ENCODE results near the gene EMID1. TPM values are rescaled to one million over a fixed set of nuclear protein-coding genes. Genes with fewer than 3 reads are reported as not detected.
A peak's percentile ranks its signal among the peaks of the same experiment; 100 is the strongest.

EMID1 gene
- total and polyA plus RNA-seq, 2 experiments from 2014 or later: 11.5 to 15.0 TPM

DNA sequence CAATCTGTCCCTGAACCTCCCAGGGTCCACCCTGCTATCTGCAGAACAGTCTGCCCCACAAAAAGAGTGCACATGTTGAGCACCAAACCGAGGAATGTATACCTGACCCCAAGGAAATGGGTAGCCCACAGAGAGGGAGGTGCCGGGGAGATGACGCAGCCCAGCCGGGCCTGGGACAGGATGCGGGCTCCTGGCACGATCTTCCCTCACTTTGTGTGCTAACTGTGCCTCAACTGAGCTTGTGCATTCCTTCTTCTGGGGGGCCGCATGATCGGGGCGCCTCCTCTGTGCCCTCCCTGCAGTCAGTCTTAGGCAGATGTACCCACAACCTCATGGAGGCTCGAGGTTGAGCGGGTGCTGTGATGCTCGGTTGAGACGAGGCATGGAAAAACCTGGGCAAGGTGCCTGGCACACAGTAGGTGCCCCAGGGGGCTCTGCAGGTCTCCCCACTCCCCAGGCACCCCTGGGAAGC, 103.1 kb downstream of the EMID1 start:
- no peak for DNase-seq (ENCODE audit: low spot score)
- peak overlapping the region; percentile 98 for H3K4me2 ChIP-seq
- TF ChIP-seq, protein P1, sequence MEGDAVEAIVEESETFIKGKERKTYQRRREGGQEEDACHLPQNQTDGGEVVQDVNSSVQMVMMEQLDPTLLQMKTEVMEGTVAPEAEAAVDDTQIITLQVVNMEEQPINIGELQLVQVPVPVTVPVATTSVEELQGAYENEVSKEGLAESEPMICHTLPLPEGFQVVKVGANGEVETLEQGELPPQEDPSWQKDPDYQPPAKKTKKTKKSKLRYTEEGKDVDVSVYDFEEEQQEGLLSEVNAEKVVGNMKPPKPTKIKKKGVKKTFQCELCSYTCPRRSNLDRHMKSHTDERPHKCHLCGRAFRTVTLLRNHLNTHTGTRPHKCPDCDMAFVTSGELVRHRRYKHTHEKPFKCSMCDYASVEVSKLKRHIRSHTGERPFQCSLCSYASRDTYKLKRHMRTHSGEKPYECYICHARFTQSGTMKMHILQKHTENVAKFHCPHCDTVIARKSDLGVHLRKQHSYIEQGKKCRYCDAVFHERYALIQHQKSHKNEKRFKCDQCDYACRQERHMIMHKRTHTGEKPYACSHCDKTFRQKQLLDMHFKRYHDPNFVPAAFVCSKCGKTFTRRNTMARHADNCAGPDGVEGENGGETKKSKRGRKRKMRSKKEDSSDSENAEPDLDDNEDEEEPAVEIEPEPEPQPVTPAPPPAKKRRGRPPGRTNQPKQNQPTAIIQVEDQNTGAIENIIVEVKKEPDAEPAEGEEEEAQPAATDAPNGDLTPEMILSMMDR (IDR thresholded peaks at IDR 0.05; ENCODE audit: poor library complexity): no peak
- TF ChIP-seq EZH2 (IDR thresholded peaks at IDR 0.05; ENCODE audit: borderline replicate concordance) (no peak), EZH2phosphoT487 (IDR thresholded peaks at IDR 0.05; ENCODE audit: low read depth, severe bottlenecking, unreplicated experiment) (no peak)
- H3K79me2 ChIP-seq: peaks cover 10% of the 10 kb centered on the region
- no peaks in the 10 kb centered on the region for H3K36me3 ChIP-seq (replicated peaks; ENCODE audit: insufficient read depth, low read depth)
- no peaks in the 10 kb centered on the region for H4K20me1 ChIP-seq (ENCODE audit: insufficient read depth, poor library complexity, severe bottlenecking)
- peaks cover 11% of the 10 kb centered on the region for H3K4me1 ChIP-seq (ENCODE audit: insufficient read depth)
- peaks cover 12% of the 10 kb centered on the region for H3K27me3 ChIP-seq
- whole genome bisulfite sequencing (ENCODE audit: low lambda C conversion rate, missing lambda C conversion rate): 79% methylated on average over 13 of the region's 13 CpGs
- no peaks in the 10 kb centered on the region for H3K9me2 ChIP-seq (replicated peaks; ENCODE audit: insufficient read depth)
- H3K9me3 ChIP-seq (ENCODE audit: low read depth): no peaks in the 10 kb centered on the region
- H3K4me3 ChIP-seq: no peak overlapping the region
- H3K27ac ChIP-seq: no peak overlapping the region
- no peak overlapping the region for H2AFZ ChIP-seq

Small RNAs within 50 kb of the gene (small RNA-seq; reads per million reads assigned to genes)
- not detected for gene RNU6-1219P

Other genes with a start within 250 kb of the EMID1 start
- not detected in 2 replicates for gene C22orf31, start 144.1 kb upstream of the EMID1 start, total RNA-seq
- gene C22orf31, start 144.1 kb upstream of the EMID1 start, polyA plus RNA-seq: 0.16 TPM in 1 of 2 replicates, not detected in the other
- 8.3 and 10.5 TPM in 2 replicates for gene KREMEN1, start 132.9 kb upstream of the EMID1 start, total RNA-seq
- 7.5 and 9.0 TPM in 2 replicates for gene KREMEN1, start 132.9 kb upstream of the EMID1 start, polyA plus RNA-seq
- gene RHBDD3, start 62.1 kb downstream of the EMID1 start, total RNA-seq: 25.8 and 27.2 TPM in 2 replicates
- 46.7 and 58.1 TPM in 2 replicates for gene RHBDD3, start 62.1 kb downstream of the EMID1 start, polyA plus RNA-seq
- 161 TPM in 2 replicates for gene EWSR1, start 62.4 kb downstream of the EMID1 start, total RNA-seq
- 269 and 315 TPM in 2 replicates for gene EWSR1, start 62.4 kb downstream of the EMID1 start, polyA plus RNA-seq
- 10.4 and 11.7 TPM in 2 replicates for gene GAS2L1, start 100.8 kb downstream of the EMID1 start, total RNA-seq
- gene GAS2L1, start 100.8 kb downstream of the EMID1 start, polyA plus RNA-seq: 34.0 and 46.0 TPM in 2 replicates
- 0.33 and 1.7 TPM in 2 replicates for gene RASL10A, start 109.8 kb downstream of the EMID1 start, total RNA-seq
- gene RASL10A, start 109.8 kb downstream of the EMID1 start, polyA plus RNA-seq: 5.3 and 6.3 TPM in 2 replicates
- 50.1 and 52.0 TPM in 2 replicates for gene AP1B1, start 182.7 kb downstream of the EMID1 start, total RNA-seq
- gene AP1B1, start 182.7 kb downstream of the EMID1 start, polyA plus RNA-seq: 44.2 and 46.6 TPM in 2 replicates
- gene RFPL1, start 232.7 kb downstream of the EMID1 start, total RNA-seq: not detected in 2 replicates
- gene RFPL1, start 232.7 kb downstream of the EMID1 start, polyA plus RNA-seq: not detected in 2 replicates

All from hepatocyte (in vitro differentiated cells).